GM19467 (cell line): ENCODE results near the gene CA14.
"Not testable (repeated sequence)": the region's sequence is repeated elsewhere in the genome, so short reads cannot be mapped to it uniquely, and the experiment has no call there.

Experiments
- ATAC-seq: cut with Tn5 transposase; IDR thresholded peaks from one replicate; pipeline ENCODE4 v1.9.1; 2021; ENCODE audit warnings: mild to moderate bottlenecking, moderate library complexity; ENCODE audit not compliant: unreplicated experiment

The CA14 gene

GRCh38 chr1:150280138-150280707 lies 22.6 kb downstream of the CA14 start:
- ATAC-seq = no peak

- ATAC-seq = no peak
Observed at GRCh38 chr1:150281221-150281757, 23.7 kb downstream of the CA14 start.

- no peak for ATAC-seq
Observed at GRCh38 chr1:150281758-150282557, 24.4 kb downstream of the CA14 start, which contains the start of gene CIART. CIART (plus strand) TSS chr1:150282554; CDS start chr1:150283268, 714 bp downstream.

- ATAC-seq = no peak
Observed at GRCh38 chr1:150282558-150282958, 25.0 kb downstream of the CA14 start.

GRCh38 chr1:150283260-150283659 lies 25.7 kb downstream of the CA14 start:
- no peak for ATAC-seq

- ATAC-seq = no peak
Observed at GRCh38 chr1:150288382-150288781, 30.8 kb downstream of the CA14 start.

- no peak for ATAC-seq
Observed at GRCh38 chr1:150288822-150289221, 31.2 kb downstream of the CA14 start.

GRCh38 chr1:150293433-150294253 lies 36.1 kb downstream of the CA14 start, which contains the start of gene MRPS21:
MRPS21 (plus strand) TSS chr1:150293861; CDS start chr1:150294367, 506 bp downstream.
- ATAC-seq = peak; percentile 92

- ATAC-seq = no peak
Observed at GRCh38 chr1:150295476-150295875, 37.9 kb downstream of the CA14 start.

GRCh38 chr1:150299716-150300115 lies 42.1 kb downstream of the CA14 start:
- no peak for ATAC-seq

GRCh38 chr1:150302338-150302737 lies 44.8 kb downstream of the CA14 start:
- ATAC-seq = no peak

- ATAC-seq = no peak
Observed at GRCh38 chr1:150302902-150303301, 45.3 kb downstream of the CA14 start.

GRCh38 chr1:150308585-150308984 lies 51.0 kb downstream of the CA14 start:
- not testable (repeated sequence) for ATAC-seq

- ATAC-seq = no peak
Observed at GRCh38 chr1:150309758-150310508, 52.4 kb downstream of the CA14 start.

- no peak for ATAC-seq
Observed at GRCh38 chr1:150311762-150312161, 54.2 kb downstream of the CA14 start.
